K562 (cell line): Measurements from ENCODE around the gene MAGI1.

ENCODE experiments used
- FOXA3 ChIP-seq, 2 experiments: fragments of 450-650 bp in 1 of 2; sonication (generic) in 1 of 2; formaldehyde crosslinking; IDR thresholded peaks in 1 of 2; conservative IDR thresholded peaks in 1 of 2; 2 replicates each; pipeline versions ENCODE4 v1.4.0 to v1.8.0; 2020 to 2022; ENCODE audit warnings: mild to moderate bottlenecking in 2 of 2, missing genetic modification reagents in 1 of 2
- PURB ChIP-seq: sonication (generic); formaldehyde crosslinking; IDR thresholded peaks from 2 replicates; pipeline ENCODE4 v1.9.0; 2021; ENCODE audit warnings: low read depth, mild to moderate bottlenecking, missing genetic modification reagents

- no peak for TF ChIP-seq PURB (CRISPR knock-in tag)
- no peak for TF ChIP-seq FOXA3 (CRISPR knock-in tag; conservative IDR thresholded peaks at IDR 0.05 in 1 of 2, IDR thresholded peaks at IDR 0.05 in 1 of 2)
These were observed 441.3 kb downstream of the MAGI1 start for GRCh38 chr3:65597226-65597951.
